GM23338 (cell line): Measurements from ENCODE around the gene NTN4. TPM values are rescaled to one million over a fixed set of nuclear protein-coding genes. Genes with fewer than 3 reads are reported as not detected.

ENCODE experiments used
- ATAC-seq: fragments of 200-7000 bp; cut with Tn5 transposase; 3 replicates; pipeline ENCODE4 v1.9.1; 2020
- DNase-seq: peaks from one replicate; pipeline ENCODE4 v3.0.0-alpha.2; 2015; ENCODE audit warnings: low spot score
- H2AFZ ChIP-seq: fragments of 200-600 bp; sonication (generic); 2 replicates; pipeline ENCODE4 v1.8.0; 2016; ENCODE audit warnings: antibody characterized with exemption, mild to moderate bottlenecking, moderate library complexity
- H3F3A ChIP-seq: fragments of 200-600 bp; sonication (generic); replicated peaks from 2 replicates; pipeline ENCODE4 v1.8.0; 2017; ENCODE audit warnings: antibody characterized with exemption, mixed run types, low read depth
- H3K27ac ChIP-seq: fragments of 200-600 bp; sonication (generic); 2 replicates; pipeline ENCODE4 v1.6.1; 2016; ENCODE audit warnings: low read depth
- H3K27me3 ChIP-seq: fragments of 200-600 bp; sonication (generic); 2 replicates; pipeline ENCODE4 v1.8.0; 2016; ENCODE audit warnings: mild to moderate bottlenecking, mixed run types, moderate library complexity; ENCODE audit not compliant: insufficient read depth
- H3K36me3 ChIP-seq: fragments of 200-600 bp; sonication (generic); 2 replicates; pipeline ENCODE4 v1.8.0; 2016; ENCODE audit warnings: mild to moderate bottlenecking; ENCODE audit not compliant: insufficient read depth
- H3K4me1 ChIP-seq: fragments of 200-600 bp; sonication (generic); 2 replicates; pipeline ENCODE4 v1.8.0; 2016; ENCODE audit warnings: mild to moderate bottlenecking, moderate library complexity; ENCODE audit not compliant: insufficient read depth
- H3K4me2 ChIP-seq: fragments of 200-600 bp; sonication (generic); 2 replicates; pipeline ENCODE4 v1.7.1; 2017; ENCODE audit warnings: mixed run types
- H3K4me3 ChIP-seq: fragments of 200-600 bp; sonication (generic); 2 replicates; pipeline ENCODE4 v1.6.1; 2016; ENCODE audit warnings: mixed run types
- H3K79me2 ChIP-seq: fragments of 200-600 bp; sonication (generic); replicated peaks from 2 replicates; pipeline ENCODE4 v1.8.0; 2017; ENCODE audit warnings: mild to moderate bottlenecking; ENCODE audit not compliant: insufficient read depth
- H3K9me2 ChIP-seq: fragments of 200-600 bp; sonication (generic); 2 replicates; pipeline ENCODE4 v1.8.0; 2017; ENCODE audit not compliant: insufficient read depth
- H4K20me1 ChIP-seq: fragments of 200-600 bp; sonication (generic); replicated peaks from 2 replicates; pipeline ENCODE4 v1.8.0; 2017; ENCODE audit warnings: mild to moderate bottlenecking; ENCODE audit not compliant: insufficient read depth
- H3K27ac Mint-ChIP-seq: 2 replicates; pipeline ENCODE4 v1.8.0; 2020; ENCODE audit warnings: inconsistent platforms, mild to moderate bottlenecking, moderate library complexity, mixed read lengths
- H3K27me3 Mint-ChIP-seq: 3 replicates; pipeline ENCODE4 v1.8.0; 2022; ENCODE audit warnings: low read depth, mild to moderate bottlenecking, moderate library complexity, mixed read lengths, inconsistent platforms; ENCODE audit not compliant: insufficient read depth, poor library complexity
- H3K36me3 Mint-ChIP-seq: 3 replicates; pipeline ENCODE4 v1.8.0; 2021; ENCODE audit warnings: low read depth, mild to moderate bottlenecking, inconsistent platforms, moderate library complexity, mixed read lengths
- H3K4me1 Mint-ChIP-seq: 3 replicates; pipeline ENCODE4 v1.8.0; 2020; ENCODE audit warnings: mild to moderate bottlenecking, inconsistent platforms, mixed read lengths
- H3K4me3 Mint-ChIP-seq: 3 replicates; pipeline ENCODE4 v1.8.0; 2021; ENCODE audit warnings: moderate library complexity, mild to moderate bottlenecking, inconsistent platforms, mixed read lengths
- H3K9me3 Mint-ChIP-seq: 3 replicates; pipeline ENCODE4 v1.8.0; 2020; ENCODE audit warnings: moderate library complexity, mild to moderate bottlenecking, inconsistent platforms, mixed read lengths
- CREB1 ChIP-seq: fragments of 250-450 bp; sonication (Bioruptor Pico); IDR thresholded peaks from 2 replicates; pipeline ENCODE4 v1.5.0; 2020; ENCODE audit warnings: low read depth, mild to moderate bottlenecking, moderate library complexity
- ETS1 ChIP-seq: IDR thresholded peaks from 2 replicates; pipeline ENCODE4 v1.6.1; 2016; ENCODE audit warnings: antibody characterized with exemption
- EZH2 ChIP-seq: fragments of 200-600 bp; sonication (generic); IDR thresholded peaks from one replicate; pipeline ENCODE4 v1.8.0; 2017; ENCODE audit warnings: antibody characterized with exemption, mild to moderate bottlenecking, low read depth; ENCODE audit not compliant: unreplicated experiment
- EZH2phosphoT487 ChIP-seq: fragments of 200-600 bp; sonication (generic); IDR thresholded peaks from one replicate; pipeline ENCODE4 v1.8.1; 2018; ENCODE audit warnings: antibody characterized with exemption; ENCODE audit not compliant: unreplicated experiment
- JUNB ChIP-seq: IDR thresholded peaks from one replicate; pipeline ENCODE4 v1.6.1; 2016; ENCODE audit warnings: antibody characterized with exemption; ENCODE audit not compliant: unreplicated experiment
- NANOG ChIP-seq: IDR thresholded peaks from 2 replicates; pipeline ENCODE4 v1.6.1; 2016; ENCODE audit warnings: antibody characterized with exemption, borderline replicate concordance
- POLR2AphosphoS5 ChIP-seq: IDR thresholded peaks from 2 replicates; pipeline ENCODE4 v1.6.1; 2016; ENCODE audit warnings: antibody characterized with exemption, low read depth
- STAT1 ChIP-seq: IDR thresholded peaks from one replicate; pipeline ENCODE4 v1.6.1; 2016; ENCODE audit warnings: antibody characterized with exemption; ENCODE audit not compliant: unreplicated experiment
- ZNF114 ChIP-seq: fragments of 250-450 bp; sonication (Bioruptor Pico); IDR thresholded peaks from 2 replicates; pipeline ENCODE4 v1.5.0; 2020; ENCODE audit warnings: mild to moderate bottlenecking, moderate library complexity
- ZNF331 ChIP-seq: fragments of 250-450 bp; sonication (Bioruptor Pico); IDR thresholded peaks from 2 replicates; pipeline ENCODE4 v1.5.0; 2020; ENCODE audit warnings: low read depth, mild to moderate bottlenecking, moderate library complexity
- polyA plus RNA-seq: library from polyadenylated mRNA; unstranded; fragments of >200 nt; fragmentation: Nextera tagmentation; extraction: Ambion mirVana; gene quantifications from 2 replicates; pipeline ENCODE4 v1.2.1, GENCODE V29; 2016
- total RNA-seq: library from RNA; depleted of rRNA; stranded (reverse); fragments of >200 nt; shearing (Covaris generic); gene quantifications from 2 replicates; pipeline ENCODE4 v1.2.3, GENCODE V29; 2014
- TF ChIP-seq, protein P1 (sequence below), 2 experiments: fragments of 200-600 bp in 1 of 2; sonication (generic) in 1 of 2; conservative IDR thresholded peaks; 2 replicates each; pipeline versions ENCODE4 v1.5.1 to v1.6.1; 2016 to 2017; ENCODE audit warnings: antibody characterized with exemption in 2 of 2, low read depth in 2 of 2, mild to moderate bottlenecking in 2 of 2, moderate library complexity in 1 of 2
- TF ChIP-seq, protein P2 (sequence below): IDR thresholded peaks from one replicate; pipeline ENCODE4 v1.6.1; 2018; ENCODE audit warnings: antibody characterized with exemption; ENCODE audit not compliant: unreplicated experiment

The NTN4 gene
- total and polyA plus RNA-seq, 2 experiments from 2014 or later: 1.5 to 3.8 TPM

DNA sequence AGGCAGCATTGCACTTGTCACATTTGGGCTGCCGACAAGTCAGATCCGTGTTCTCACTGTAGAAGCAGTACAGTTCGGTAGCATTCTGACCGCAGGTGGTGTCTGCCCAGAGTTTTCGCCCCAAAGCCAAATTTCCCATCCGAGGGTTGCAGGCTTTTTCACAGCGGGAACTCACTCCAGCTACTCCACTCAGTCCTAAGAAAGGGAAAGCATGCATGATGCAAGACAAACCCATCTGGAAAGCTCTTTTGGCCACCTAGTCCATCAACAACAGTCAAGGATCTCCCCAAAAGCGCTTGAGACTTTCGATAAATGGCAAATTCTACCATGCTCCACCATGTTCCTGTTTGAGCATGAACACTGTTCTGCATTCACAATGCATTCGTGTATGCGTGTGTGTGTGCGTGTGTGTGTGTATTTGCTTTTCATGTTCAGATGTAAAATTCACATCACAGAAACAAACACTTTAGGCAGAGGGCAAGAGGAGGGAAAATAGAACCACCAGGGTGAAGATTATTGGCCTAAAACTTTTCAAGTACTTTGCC, 3.2 kb downstream of the NTN4 start:
- Histone ChIP-seq H3F3A (no peaks in the 10 kb centered on the region), H4K20me1 (no peaks in the 10 kb centered on the region), H3K4me2 (no peak overlapping the region), H3K36me3 (no peaks in the 10 kb centered on the region), H3K27ac (no peak overlapping the region), H3K9me2 (no peaks in the 10 kb centered on the region), H3K79me2 (no peaks in the 10 kb centered on the region), H3K27me3 (peaks cover 55% of the 10 kb centered on the region), H2AFZ (no peak overlapping the region), H3K4me1 (peaks cover 18% of the 10 kb centered on the region), H3K4me3 (no peak overlapping the region)
- no peak overlapping the region for H3K4me3 Mint-ChIP-seq
- peaks cover 7% of the 10 kb centered on the region; the same call in 2 of the 3 replicates for H3K4me1 Mint-ChIP-seq
- H3K9me3 Mint-ChIP-seq: no peaks in the 10 kb centered on the region
- H3K27ac Mint-ChIP-seq: no peak overlapping the region
- TF ChIP-seq ETS1: no peak
- TF ChIP-seq NANOG: no peak
- TF ChIP-seq JUNB: no peak
- peaks cover 42% of the 10 kb centered on the region for H3K27me3 Mint-ChIP-seq
- ATAC-seq (no peak), DNase-seq (no peak)
- no peaks in the 10 kb centered on the region for H3K36me3 Mint-ChIP-seq

DNA sequence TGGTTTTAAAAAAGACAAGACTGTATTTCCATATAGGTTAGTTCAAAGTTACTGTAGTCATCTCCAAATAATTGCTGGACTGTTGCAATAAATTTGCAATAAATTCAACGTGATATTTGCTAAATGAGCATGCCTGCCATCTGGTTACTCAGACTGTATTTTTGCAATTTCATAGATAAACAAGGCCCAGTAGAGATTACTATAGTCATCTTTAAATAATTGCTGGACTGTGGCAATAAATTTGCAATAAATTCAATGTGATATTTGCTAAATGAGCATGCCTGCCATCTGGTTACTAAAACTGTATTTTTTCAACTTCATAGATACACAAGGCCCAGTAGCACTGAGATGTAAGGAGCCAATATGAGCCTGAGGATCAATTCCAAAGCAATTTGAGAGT, 5.6 kb downstream of the NTN4 start:
- DNase-seq (no peak), ATAC-seq (no peak)
- no peak overlapping the region for H3K4me3 Mint-ChIP-seq
- no peak for TF ChIP-seq ZNF331
- Histone ChIP-seq H3K4me3 (no peak overlapping the region), H3K36me3 (no peaks in the 10 kb centered on the region), H2AFZ (no peak overlapping the region), H3K79me2 (no peaks in the 10 kb centered on the region), H3K4me2 (no peak overlapping the region), H3K4me1 (peaks cover 8% of the 10 kb centered on the region), H4K20me1 (no peaks in the 10 kb centered on the region), H3K9me2 (no peaks in the 10 kb centered on the region), H3K27ac (no peak overlapping the region), H3F3A (no peaks in the 10 kb centered on the region), H3K27me3 (peaks cover 35% of the 10 kb centered on the region)
- peaks cover 4% of the 10 kb centered on the region; the same call in 2 of the 3 replicates for H3K4me1 Mint-ChIP-seq
- H3K9me3 Mint-ChIP-seq: no peaks in the 10 kb centered on the region
- H3K27ac Mint-ChIP-seq: no peak overlapping the region
- H3K36me3 Mint-ChIP-seq: no peaks in the 10 kb centered on the region
- H3K27me3 Mint-ChIP-seq: peaks cover 24% of the 10 kb centered on the region

DNA sequence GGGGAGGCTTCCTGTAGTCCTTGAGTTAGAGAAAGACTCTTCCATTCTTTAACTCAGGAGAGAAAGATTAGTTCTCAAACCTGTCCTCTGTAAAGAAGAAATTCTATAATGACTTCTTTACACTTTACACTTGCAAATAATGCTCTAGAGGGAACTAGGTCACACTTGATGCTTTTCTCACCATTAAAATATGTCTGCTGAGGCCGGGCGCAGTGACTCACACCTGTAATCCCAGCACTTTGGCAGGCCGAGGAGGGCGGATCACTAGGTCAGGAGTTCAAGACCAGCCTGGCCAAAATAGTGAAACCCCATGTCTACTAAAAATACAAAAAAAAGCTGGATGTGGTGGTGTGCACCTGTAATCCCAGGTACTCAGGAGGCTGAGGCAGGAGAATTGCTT, 6.3 kb downstream of the NTN4 start:
- Mint-ChIP-seq H3K4me3 (no peak overlapping the region), H3K27ac (no peak overlapping the region), H3K27me3 (peaks cover 18% of the 10 kb centered on the region), H3K4me1 (peaks cover 4% of the 10 kb centered on the region; the same call in 2 of the 3 replicates), H3K36me3 (no peaks in the 10 kb centered on the region), H3K9me3 (no peaks in the 10 kb centered on the region)
- H3K27ac ChIP-seq: no peak overlapping the region
- no peaks in the 10 kb centered on the region for H3K79me2 ChIP-seq
- H3K4me1 ChIP-seq: peaks cover 8% of the 10 kb centered on the region
- no peak for DNase-seq
- H3K27me3 ChIP-seq: peaks cover 28% of the 10 kb centered on the region
- no peak overlapping the region for H3K4me2 ChIP-seq
- H4K20me1 ChIP-seq: no peaks in the 10 kb centered on the region
- no peaks in the 10 kb centered on the region for H3F3A ChIP-seq
- no peaks in the 10 kb centered on the region for H3K9me2 ChIP-seq
- ATAC-seq: no peak
- no peaks in the 10 kb centered on the region for H3K36me3 ChIP-seq
- H3K4me3 ChIP-seq: no peak overlapping the region
- no peak overlapping the region for H2AFZ ChIP-seq
- TF ChIP-seq NANOG: no peak
- no peak for TF ChIP-seq ETS1
- no peak for TF ChIP-seq POLR2AphosphoS5
- TF ChIP-seq JUNB: no peak
- TF ChIP-seq ZNF331: no peak
- TF ChIP-seq, protein P1, sequence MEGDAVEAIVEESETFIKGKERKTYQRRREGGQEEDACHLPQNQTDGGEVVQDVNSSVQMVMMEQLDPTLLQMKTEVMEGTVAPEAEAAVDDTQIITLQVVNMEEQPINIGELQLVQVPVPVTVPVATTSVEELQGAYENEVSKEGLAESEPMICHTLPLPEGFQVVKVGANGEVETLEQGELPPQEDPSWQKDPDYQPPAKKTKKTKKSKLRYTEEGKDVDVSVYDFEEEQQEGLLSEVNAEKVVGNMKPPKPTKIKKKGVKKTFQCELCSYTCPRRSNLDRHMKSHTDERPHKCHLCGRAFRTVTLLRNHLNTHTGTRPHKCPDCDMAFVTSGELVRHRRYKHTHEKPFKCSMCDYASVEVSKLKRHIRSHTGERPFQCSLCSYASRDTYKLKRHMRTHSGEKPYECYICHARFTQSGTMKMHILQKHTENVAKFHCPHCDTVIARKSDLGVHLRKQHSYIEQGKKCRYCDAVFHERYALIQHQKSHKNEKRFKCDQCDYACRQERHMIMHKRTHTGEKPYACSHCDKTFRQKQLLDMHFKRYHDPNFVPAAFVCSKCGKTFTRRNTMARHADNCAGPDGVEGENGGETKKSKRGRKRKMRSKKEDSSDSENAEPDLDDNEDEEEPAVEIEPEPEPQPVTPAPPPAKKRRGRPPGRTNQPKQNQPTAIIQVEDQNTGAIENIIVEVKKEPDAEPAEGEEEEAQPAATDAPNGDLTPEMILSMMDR (conservative IDR thresholded peaks at IDR 0.05; ENCODE audit: low read depth in 2 of 2): no peak
- no peak for TF ChIP-seq STAT1
- TF ChIP-seq EZH2: no peak
- no peak for TF ChIP-seq CREB1 (CRISPR knock-in tag)
- TF ChIP-seq ZNF114 (CRISPR knock-in tag): no peak
- TF ChIP-seq, protein P2, sequence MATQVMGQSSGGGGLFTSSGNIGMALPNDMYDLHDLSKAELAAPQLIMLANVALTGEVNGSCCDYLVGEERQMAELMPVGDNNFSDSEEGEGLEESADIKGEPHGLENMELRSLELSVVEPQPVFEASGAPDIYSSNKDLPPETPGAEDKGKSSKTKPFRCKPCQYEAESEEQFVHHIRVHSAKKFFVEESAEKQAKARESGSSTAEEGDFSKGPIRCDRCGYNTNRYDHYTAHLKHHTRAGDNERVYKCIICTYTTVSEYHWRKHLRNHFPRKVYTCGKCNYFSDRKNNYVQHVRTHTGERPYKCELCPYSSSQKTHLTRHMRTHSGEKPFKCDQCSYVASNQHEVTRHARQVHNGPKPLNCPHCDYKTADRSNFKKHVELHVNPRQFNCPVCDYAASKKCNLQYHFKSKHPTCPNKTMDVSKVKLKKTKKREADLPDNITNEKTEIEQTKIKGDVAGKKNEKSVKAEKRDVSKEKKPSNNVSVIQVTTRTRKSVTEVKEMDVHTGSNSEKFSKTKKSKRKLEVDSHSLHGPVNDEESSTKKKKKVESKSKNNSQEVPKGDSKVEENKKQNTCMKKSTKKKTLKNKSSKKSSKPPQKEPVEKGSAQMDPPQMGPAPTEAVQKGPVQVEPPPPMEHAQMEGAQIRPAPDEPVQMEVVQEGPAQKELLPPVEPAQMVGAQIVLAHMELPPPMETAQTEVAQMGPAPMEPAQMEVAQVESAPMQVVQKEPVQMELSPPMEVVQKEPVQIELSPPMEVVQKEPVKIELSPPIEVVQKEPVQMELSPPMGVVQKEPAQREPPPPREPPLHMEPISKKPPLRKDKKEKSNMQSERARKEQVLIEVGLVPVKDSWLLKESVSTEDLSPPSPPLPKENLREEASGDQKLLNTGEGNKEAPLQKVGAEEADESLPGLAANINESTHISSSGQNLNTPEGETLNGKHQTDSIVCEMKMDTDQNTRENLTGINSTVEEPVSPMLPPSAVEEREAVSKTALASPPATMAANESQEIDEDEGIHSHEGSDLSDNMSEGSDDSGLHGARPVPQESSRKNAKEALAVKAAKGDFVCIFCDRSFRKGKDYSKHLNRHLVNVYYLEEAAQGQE: no peak
- no peak for TF ChIP-seq EZH2phosphoT487
